NCI-H2107 treated with DMSO at 0.1 percent for 48 hours (cell line): Measurements from ENCODE around the gene KCNJ18.
"Not testable (repeated sequence)": the region's sequence is repeated elsewhere in the genome, so short reads cannot be mapped to it uniquely, and the experiment has no call there.

ENCODE experiments used
- DNase-seq: peaks from one replicate; lab custom pipeline; 2025; ENCODE audit not compliant: unreplicated experiment; lab: John Stamatoyannopoulos, UW

Gene KCNJ18

GRCh38 chr17:21670361-21671155 lies 21.8 kb upstream of the KCNJ18 start:
- DNase-seq: not testable (repeated sequence)

- DNase-seq: not testable (repeated sequence)
Measured at GRCh38 chr17:21671437-21671836, 20.9 kb upstream of the KCNJ18 start.

GRCh38 chr17:21671871-21672270 lies 20.5 kb upstream of the KCNJ18 start:
- DNase-seq: not testable (repeated sequence)

- not testable (repeated sequence) for DNase-seq
Measured at GRCh38 chr17:21673451-21674241, 18.7 kb upstream of the KCNJ18 start.

GRCh38 chr17:21674242-21674731 lies 18.0 kb upstream of the KCNJ18 start:
- no peak for DNase-seq

- not testable (repeated sequence) for DNase-seq
Measured at GRCh38 chr17:21674891-21675738, 17.2 kb upstream of the KCNJ18 start.

- DNase-seq: not testable (repeated sequence)
Measured at GRCh38 chr17:21675739-21676130, 16.6 kb upstream of the KCNJ18 start.

- DNase-seq: no peak
Measured at GRCh38 chr17:21676281-21677111, 15.8 kb upstream of the KCNJ18 start.

- no peak for DNase-seq
Measured at GRCh38 chr17:21677126-21677910, 15.0 kb upstream of the KCNJ18 start.

- no peak for DNase-seq
Measured at GRCh38 chr17:21677911-21678310, 14.4 kb upstream of the KCNJ18 start.

GRCh38 chr17:21678393-21679081 lies 13.8 kb upstream of the KCNJ18 start:
- no peak for DNase-seq

GRCh38 chr17:21679256-21680146 lies 12.8 kb upstream of the KCNJ18 start:
- no peak for DNase-seq

- no peak for DNase-seq
Measured at GRCh38 chr17:21680366-21680765, 12.0 kb upstream of the KCNJ18 start.

GRCh38 chr17:21680850-21681351 lies 11.4 kb upstream of the KCNJ18 start:
- DNase-seq: not testable (repeated sequence)

GRCh38 chr17:21681576-21681975 lies 10.7 kb upstream of the KCNJ18 start:
- not testable (repeated sequence) for DNase-seq

GRCh38 chr17:21682130-21682529 lies 10.2 kb upstream of the KCNJ18 start:
- not testable (repeated sequence) for DNase-seq

- not testable (repeated sequence) for DNase-seq
Measured at GRCh38 chr17:21683142-21683712, 9.1 kb upstream of the KCNJ18 start.
